GM18502 (cell line): ENCODE measurements around the gene CHD8.
A peak's percentile ranks its signal among the peaks of the same experiment; 100 is the strongest.
"Not testable (repeated sequence)": the region's sequence is repeated elsewhere in the genome, so short reads cannot be mapped to it uniquely, and the experiment has no call there.

ENCODE experiments used
- ATAC-seq: cut with Tn5 transposase; IDR thresholded peaks from one replicate; pipeline ENCODE4 v1.9.1; 2021; ENCODE audit warnings: mild to moderate bottlenecking; ENCODE audit not compliant: unreplicated experiment, poor library complexity

Gene CHD8, protein sequence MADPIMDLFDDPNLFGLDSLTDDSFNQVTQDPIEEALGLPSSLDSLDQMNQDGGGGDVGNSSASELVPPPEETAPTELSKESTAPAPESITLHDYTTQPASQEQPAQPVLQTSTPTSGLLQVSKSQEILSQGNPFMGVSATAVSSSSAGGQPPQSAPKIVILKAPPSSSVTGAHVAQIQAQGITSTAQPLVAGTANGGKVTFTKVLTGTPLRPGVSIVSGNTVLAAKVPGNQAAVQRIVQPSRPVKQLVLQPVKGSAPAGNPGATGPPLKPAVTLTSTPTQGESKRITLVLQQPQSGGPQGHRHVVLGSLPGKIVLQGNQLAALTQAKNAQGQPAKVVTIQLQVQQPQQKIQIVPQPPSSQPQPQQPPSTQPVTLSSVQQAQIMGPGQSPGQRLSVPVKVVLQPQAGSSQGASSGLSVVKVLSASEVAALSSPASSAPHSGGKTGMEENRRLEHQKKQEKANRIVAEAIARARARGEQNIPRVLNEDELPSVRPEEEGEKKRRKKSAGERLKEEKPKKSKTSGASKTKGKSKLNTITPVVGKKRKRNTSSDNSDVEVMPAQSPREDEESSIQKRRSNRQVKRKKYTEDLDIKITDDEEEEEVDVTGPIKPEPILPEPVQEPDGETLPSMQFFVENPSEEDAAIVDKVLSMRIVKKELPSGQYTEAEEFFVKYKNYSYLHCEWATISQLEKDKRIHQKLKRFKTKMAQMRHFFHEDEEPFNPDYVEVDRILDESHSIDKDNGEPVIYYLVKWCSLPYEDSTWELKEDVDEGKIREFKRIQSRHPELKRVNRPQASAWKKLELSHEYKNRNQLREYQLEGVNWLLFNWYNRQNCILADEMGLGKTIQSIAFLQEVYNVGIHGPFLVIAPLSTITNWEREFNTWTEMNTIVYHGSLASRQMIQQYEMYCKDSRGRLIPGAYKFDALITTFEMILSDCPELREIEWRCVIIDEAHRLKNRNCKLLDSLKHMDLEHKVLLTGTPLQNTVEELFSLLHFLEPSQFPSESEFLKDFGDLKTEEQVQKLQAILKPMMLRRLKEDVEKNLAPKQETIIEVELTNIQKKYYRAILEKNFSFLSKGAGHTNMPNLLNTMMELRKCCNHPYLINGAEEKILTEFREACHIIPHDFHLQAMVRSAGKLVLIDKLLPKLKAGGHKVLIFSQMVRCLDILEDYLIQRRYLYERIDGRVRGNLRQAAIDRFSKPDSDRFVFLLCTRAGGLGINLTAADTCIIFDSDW (N-terminal part only)

DNA sequence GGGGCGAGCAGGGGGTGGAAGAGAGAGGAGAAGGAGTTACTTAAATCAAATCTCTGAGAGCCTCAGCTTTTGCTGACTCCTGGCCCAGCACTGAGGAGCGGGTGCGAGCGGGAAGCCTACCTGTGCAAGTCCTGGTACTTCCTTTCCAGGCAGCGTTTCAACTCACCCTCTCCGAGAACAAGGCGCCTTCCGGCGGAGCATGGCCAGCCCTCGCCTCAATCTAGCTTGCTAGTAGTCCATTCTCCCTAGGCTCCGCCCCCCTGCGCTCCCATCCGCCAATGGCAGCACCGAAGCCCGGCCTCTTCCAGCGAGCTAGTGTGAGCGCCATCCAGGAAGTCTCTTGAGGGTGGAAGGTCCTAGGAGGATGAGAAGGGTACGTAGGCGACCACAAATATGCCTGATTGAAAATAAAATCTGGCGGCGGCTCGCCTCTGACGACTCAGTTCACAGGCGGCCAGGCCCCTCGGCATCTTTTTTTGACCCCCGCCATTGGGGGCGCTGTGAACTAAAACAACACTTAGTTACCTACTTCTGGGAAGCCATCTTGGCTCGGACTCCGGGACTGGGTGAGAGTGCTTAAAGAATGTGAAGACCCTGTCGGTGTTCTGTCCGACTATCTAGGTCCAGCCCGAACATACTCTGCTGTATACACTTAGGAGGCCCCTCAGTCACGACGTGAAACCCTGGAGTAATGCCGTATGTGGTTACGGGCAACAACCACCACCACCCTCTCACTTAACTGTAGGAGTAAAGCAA lies at the start of gene CHD8:
TSS of gene CHD8 (minus strand) at position 212 of the 756 bp plus-strand sequence. CDS start 24,480 bp downstream, outside the sequence.
- peak; percentile 99 for ATAC-seq

DNA sequence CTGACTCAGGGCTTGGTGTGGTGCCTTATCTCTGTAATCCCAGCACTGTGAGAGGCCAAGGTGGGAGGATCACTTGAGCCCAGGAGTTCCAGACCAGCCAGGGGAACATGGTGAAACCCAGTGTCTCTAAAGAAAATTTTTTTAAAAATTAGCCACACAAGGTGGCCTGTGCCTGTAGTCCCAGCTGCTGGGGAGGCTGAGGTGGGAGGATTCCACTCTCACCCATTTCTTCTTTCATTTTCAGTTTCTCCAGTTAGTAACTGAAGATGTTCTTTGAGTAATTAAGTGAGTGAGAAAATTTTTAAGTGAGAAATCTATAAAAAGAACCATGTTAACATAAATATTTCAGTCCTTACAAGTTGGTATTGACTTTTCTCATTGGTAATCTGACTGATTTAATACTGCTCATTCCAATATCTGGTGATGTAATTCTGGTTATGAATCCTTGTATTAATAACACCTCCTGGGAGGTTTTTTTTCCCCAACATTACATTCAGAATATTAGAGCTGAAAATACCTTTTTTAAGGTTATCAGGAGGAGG lies 49.2 kb upstream of the CHD8 start:
- ATAC-seq, result peak; percentile 82

DNA sequence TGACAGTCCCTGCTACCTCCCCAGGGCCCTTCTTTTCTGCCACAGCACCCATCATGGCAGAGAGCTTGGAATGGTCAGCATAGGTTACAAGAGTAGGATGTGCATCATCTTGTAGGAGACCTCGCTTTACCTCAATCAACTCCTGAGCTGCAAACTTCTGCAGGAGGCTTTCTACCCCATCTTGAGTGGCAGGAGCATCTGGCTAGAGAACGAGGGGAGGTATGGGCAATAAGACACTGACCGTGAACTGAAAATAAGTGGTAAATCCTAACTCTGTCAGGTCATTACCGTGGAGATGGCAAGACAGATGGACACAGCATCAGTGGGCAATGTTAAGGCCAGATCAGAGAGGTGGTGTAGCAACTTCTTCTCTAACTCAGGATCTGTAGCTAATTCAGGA lies 47.5 kb upstream of the CHD8 start:
- no peak for ATAC-seq

DNA sequence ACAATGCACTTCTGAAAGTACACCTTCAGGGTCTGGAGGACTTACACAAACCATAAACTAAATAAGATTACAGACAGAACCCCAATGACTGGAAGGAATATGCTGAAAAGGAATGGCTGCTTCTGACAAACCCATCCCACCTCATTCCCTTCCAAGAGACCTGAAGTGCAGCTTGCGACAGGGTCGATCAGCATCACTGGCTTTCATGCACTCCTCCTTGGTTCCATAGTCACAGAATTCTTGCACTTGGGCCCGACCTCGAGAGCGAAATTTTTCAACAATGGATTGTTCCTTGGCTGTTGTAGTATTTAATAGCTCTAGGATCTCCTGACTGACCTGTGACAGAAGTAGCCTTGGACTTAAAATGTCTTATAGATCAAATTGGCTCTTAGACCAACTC lies 45.6 kb upstream of the CHD8 start:
- ATAC-seq, result no peak

DNA sequence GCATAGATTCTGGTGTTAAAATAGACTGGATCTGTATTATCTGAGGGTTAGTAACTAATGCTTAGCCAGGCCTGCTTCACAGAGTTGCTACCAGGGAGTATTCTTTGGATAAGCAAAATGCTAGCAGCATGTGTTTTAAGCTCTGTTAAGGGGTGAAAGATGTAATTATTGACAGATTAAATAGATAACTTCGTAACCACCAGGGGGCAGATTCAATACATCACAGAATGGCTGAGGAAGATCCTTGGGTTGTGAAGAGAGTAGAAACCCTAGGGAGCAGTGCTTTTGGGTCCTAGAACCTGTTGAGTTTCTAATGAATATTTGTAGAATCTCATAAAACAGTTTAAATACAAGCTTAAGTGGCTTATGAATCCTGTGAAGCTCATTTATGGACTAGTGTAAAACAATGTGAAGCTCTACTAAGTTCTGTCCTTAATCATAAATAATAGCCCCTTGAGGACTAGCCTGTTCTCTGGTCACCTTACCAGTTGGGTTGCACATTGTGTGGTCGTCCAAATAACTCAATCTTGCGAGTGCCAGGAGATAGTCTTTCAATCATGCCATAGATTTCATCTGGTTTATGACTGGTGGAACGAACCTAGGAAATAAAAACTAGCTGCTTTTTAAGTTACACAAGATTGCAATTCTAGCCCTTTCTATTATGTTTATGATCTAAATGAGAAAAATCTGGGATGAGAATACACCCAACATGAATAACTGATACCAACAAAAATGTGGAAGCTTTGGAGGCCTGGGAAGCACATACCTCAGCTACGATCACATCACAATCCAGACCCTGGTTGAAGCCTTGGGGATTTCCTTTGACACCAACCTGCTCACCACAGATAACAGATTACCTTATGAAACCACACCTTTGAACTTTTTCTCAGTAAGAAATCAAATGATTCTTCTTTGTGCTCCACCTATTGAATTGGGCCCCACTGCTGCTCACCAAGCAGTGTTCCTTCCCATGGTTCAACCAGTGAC lies 42.9 kb upstream of the CHD8 start:
- ATAC-seq, result no peak

DNA sequence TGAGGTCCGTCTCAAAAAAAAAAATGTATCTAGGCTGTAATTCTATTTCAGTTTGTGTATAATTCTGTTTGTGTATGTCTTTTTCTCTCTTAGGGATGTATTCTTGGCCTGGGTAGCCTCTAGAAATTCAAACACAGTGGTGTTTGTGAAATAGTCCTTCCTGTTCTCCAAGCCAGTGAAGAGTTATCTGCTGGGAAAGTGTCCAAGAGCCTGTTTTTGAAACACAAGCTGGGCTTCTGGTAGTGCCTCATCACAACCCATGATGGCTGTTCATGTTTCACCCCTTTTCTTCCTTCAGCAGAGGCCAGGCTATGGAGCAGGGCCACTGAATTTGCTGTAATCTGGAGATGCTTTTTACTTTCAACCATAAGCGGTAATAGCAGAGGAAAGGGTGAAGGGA lies 40.5 kb upstream of the CHD8 start:
- ATAC-seq, result no peak

DNA sequence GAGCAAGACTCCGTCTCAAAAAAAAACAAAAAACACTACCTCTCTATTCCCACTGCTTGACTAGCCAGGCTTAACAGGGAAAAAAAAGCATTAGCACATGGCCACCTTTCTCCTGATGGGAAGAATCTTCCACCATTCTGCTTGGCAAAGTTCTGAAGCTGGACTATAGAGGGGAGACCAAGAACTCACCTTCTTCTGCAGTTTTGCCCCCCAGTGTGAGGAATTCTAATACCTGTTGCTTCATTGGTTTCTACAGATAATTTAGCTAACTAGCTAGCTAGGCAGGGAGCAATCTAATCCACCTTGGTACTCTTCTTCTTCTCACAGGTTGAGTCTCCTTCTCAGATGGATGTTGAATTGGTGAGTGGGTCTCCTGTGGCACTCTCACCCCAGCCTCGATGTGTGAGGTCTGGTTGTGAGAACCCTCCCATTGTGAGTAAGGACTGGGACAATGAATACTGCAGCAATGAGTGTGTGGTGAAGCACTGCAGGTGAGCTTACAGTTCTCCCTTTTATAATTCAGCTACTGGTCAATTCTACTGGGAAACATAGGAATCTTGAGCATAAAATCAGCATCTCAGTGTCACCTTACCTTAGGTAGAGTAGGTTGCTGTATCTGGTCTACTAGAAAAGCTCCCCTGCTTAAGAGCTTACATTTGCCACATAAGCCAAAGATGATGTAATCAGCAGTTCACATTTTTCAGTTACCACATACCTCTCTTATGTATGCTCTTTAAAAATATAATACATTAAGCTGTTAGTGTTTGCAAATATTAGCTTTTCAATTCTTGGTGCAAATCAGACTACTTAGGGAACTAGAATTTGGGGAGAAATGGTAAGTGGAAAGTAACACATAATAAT lies 39.2 kb upstream of the CHD8 start:
- no peak for ATAC-seq

DNA sequence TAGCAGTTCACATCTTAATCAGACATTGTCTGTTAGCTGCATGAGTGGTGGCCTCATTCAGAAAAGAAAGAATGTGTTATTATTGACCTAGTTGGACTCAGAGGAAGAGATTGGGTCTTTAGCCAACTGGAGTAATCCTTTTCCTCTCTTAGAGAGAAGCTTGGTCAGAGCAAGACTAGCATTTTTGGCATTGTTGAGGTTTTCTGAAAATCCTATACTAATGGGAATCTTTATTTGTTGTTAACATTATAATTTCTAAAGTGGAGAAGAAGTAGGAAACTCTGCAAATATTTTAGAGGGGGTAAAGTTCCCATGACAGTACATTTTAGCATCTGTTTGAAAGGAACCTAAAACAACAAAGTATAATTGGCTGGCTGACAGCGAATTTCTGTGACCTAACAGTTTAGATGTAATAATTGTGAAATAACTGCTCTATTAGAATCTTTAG lies 30.7 kb upstream of the CHD8 start:
- ATAC-seq, result no peak

DNA sequence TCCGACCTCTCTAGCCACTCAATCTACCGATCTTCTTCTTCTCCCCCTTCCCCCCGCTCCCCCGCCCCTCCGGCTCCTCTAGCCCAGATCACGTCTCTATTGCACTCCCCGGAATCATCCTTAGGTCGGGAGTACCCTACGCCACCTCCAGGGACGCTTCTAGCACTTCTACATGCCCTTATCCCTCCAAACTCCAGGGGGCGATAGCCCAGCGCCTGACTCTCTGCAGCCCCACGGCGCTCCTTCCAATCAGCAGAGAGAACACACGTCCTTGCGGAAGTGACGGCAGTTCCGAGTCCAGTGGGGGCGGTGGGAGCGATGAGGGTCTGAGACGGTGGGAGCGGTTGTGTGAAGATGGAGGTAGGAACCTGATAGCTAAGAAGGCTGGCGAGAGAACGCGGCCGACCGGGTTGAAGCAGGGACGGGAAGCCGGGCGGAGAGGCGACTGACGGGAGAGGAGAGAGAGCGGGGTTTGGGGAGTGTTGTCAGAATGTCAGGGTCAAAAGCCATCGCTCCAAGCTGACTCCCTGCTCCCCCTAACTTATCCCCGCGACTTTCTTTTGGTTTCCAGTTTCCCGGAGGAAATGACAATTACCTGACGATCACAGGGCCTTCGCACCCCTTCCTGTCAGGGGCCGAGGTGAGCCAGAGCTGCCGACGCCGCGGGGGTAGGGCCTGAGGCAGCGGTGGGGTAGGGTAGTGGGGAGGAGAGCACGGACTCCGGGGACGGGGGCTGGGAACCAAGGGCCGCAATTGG lies 21.2 kb upstream of the CHD8 start, which contains the start of the genes RAB2B and TOX4:
TSS of gene RAB2B (minus strand) at position 35 of the 757 bp plus-strand sequence. CDS start 87 bp downstream, outside the sequence.
TSS of gene TOX4 (plus strand) at position 271 of the 757 bp plus-strand sequence. CDS start at position 355, 84 bp downstream.
- peak; percentile 99 for ATAC-seq

DNA sequence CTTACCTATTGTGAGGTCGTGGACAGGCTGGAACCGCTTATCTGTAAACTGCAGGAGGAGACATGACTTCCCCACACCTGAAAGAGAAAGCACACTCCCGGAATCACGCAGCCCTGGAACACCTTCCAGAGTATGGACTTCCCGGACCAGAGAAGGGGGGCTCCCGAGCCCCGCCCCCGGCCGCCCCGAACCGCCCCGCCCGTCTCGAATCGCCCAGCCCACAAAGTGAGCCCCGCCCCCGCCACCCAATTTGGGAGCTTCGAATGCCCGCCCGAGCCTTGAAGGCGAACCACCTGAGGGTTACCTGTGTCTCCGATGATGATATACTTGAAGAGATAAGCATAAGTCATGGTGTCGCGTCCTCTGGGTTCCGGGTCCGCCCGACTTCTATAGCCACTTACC lies 20.6 kb upstream of the CHD8 start:
- peak; percentile 45 for ATAC-seq

DNA sequence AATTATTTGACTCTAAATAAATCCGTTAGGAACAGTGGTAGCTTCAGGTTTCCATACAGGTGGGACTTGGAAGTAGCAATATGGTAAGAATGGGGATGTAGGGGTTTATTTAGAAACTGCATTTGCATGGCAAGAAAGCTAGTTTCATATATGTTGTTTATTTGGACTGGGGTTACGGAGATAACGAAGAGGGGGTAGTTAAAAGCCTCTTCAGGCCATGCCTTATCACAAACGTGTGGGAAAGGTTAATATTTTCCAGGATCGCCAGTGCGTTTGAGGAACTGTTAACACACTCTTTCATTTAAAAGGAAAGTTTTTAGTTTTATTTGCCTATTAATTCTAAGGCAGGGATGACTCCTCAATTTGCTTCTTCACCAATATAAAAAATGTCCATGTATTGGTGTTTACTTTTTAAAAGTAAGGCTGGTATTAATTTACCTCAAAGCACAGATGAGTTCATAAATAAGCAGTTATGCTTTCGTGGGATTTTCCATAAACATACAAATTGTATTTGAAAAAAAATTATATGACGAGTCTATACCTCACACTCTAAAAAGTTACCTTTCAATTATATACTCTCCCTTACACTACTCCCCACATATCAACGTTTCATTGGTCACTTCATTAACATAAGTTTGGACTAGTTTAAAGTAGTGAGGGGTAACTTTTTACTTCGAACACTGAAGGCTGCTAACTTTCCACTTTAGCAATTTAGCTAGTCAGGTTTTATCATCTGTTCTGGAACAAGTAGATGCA lies 20.0 kb upstream of the CHD8 start:
- ATAC-seq, result no peak

DNA sequence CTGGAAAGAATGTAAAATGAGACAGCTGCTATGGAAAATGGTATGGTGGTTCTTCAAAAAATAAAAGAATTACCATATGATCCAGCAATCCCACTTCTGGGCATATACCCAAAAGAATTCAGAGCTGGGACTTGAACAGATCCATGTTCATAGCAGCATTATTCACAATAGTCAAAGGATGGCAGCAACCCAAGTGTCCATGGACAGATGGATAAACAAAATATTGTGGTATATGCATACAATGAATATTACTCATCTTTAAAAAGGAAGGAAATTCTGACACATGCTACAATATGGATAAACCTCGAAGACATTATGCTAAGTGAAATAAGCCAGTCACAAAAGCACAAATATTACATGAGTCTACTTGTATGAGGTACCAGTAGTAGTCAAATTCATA lies 11.7 kb upstream of the CHD8 start:
- ATAC-seq, result no peak

DNA sequence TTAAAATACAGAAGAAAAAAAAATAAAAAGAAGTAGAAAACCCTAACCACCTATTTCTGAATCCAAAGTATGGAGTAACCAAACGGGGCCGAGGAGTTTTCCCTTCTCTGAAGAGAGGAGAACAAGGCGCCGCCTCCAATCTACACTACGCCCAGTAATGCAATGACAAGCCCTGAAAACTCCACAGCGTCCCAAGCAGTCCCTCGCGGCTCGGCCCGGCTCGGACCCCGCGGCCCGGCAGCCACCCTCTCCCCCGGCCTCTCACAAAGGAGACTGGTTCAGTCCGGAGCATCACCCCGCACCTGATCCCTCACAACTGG lies 371 bp downstream of the CHD8 start:
- peak; percentile 29 for ATAC-seq

DNA sequence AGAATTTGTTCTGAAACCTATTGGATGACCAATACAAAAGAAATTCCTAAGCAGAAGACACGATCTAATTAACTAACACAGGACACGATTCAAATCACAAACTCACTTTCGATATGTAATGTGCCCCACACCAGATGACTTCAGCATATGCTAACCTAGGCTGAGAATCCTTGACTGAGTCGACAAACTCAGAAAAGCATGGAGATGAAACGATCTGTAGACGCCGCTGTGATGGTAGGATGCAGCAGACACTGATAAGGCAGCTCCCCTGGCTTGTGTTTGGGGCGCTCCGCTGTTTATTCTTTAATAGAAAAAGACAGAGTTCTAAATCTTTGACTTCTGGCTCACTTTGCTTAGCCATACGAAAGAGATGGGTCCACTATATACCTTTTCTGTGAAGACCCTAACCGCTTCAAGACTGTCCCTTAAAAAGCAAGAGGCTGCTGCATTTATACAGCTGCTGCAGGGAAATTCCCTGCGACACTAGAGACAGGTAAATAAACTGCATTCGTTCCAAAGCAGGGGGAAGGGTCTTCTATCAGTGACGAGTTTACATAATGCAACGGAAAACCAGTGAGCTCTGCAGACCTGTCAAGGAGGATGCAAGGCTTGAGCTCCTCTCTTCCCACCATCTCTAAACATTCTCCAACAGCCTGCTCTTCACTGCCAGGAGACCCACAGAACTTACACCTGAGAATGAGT lies 929 bp downstream of the CHD8 start:
- no peak for ATAC-seq

DNA sequence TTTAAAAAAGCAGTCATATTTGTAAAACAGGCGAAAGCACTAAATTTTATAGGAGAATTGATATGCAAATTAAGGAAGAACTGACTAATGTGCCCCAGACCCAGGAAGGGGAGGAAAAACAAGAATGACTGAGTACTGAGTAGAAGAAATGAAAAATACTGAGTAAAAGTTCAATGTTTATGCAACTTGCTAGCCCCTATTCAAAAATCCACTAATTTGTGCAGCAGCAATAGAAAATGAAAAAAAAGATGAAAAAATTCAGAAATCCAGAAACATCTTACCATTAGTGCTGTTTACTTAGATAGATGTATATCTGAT lies 6.1 kb downstream of the CHD8 start:
- ATAC-seq, result peak; percentile 18

DNA sequence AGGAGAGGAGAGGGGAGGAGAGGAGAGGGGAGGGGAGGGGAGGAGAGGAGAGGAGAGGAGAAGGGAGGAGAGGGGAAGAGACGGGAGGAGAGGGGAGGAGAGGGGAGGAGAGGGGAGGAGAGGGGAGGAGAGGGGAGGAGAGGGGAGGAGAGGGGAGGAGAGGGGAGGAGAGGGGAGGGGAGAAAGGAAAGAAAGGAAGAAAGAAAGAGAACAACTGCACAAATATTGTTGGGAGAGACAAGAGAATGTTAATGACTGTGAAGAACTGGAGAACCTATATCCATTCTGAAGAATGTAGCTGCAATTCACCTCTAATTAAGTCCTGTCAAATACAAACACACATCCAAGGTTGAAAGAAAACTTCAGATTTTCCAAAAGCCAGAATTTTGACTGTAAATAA lies 13.3 kb downstream of the CHD8 start:
- not testable (repeated sequence) for ATAC-seq
